Pancreas (tissue), 10 donors: ENCODE data around the gene ZIC2. TPM values are rescaled to one million over a fixed set of nuclear protein-coding genes. Genes with fewer than 3 reads are reported as not detected.
A peak's percentile ranks its signal among the peaks of the same experiment; 100 is the strongest.

Source experiments
- ATAC-seq, 4 donors: fragments of 200-7000 bp; cut with Tn5 transposase; one replicate each; pipeline versions ENCODE4 v1.8.0 to v1.9.1; 2020; ENCODE audit warnings: mild to moderate bottlenecking in 4 of 4, moderate library complexity in 4 of 4
- DNase-seq, 6 donors: peaks; one replicate each; pipeline ENCODE4 v3.0.0-alpha.2; 2020
- FAIRE-seq: peaks from 2 replicates; lab custom pipeline; 2012; peaks lifted over from hg19 to GRCh38; lab: Jason Lieb, UNC
- H3K27ac ChIP-seq, 4 donors: fragments of 200-600 bp; sonication (generic); 1 replicate in 3 of 4; 2 replicates in 1 of 4; pipeline versions ENCODE4 v1.5.0 to v1.8.0; 2020
- H3K27me3 ChIP-seq, 4 donors: fragments of 200-600 bp; one replicate each; pipeline ENCODE4 v1.8.0; 2021
- H3K36me3 ChIP-seq, 3 donors: fragments of 200-600 bp; sonication (generic) in 1 of 3; one replicate each; pipeline versions ENCODE4 v1.5.0 to v1.8.0; 2020 to 2021
- H3K4me1 ChIP-seq, 3 donors: fragments of 200-600 bp; one replicate each; pipeline ENCODE4 v1.8.0; 2021
- H3K4me3 ChIP-seq, 4 donors: fragments of 200-600 bp; sonication (generic) in 2 of 4; one replicate each; pipeline versions ENCODE4 v1.5.0 to v1.8.0; 2020 to 2021
- H3K9me3 ChIP-seq, 4 donors: fragments of 200-600 bp; one replicate each; pipeline ENCODE4 v1.8.0; 2021
- CTCF ChIP-seq, 4 donors: fragments of 200-600 bp; sonication (generic) in 3 of 4; IDR thresholded peaks; one replicate each; pipeline versions ENCODE4 v1.5.0 to v1.8.0; 2021; ENCODE audit warnings: antibody characterized with exemption in 4 of 4
- WGBS, 2 donors: extraction: QIAGEN DNeasy Blood & Tissue Kit; methylation state at CpG; one replicate each; pipeline ENCODE4 v1.1.7; 2013; 5-methylcytosine and 5-hydroxymethylcytosine counted together
- intact Hi-C, 3 donors: fragments of 100-400 bp; cut with DNase I; formaldehyde crosslinking; loops; one replicate each; pipeline versions ENCODE4 v1.11.1 to v1.14.2; 2022
- polyA plus RNA-seq, 2 donors: library from polyadenylated mRNA; stranded (reverse); fragments of 200-250 nt; gene quantifications; one replicate each; pipeline ENCODE4 v1.2.3, GENCODE V29; 2013
- total RNA-seq, 6 donors: library from RNA; stranded (reverse); fragmentation: NEBNext Ultra II Directional in 4 of 6; extraction: Animal tissue kit (Norgen Biotek cat#: 25700) in 4 of 6; gene quantifications; one replicate each; pipeline versions ENCODE4 v1.2.1 to v1.2.4, GENCODE V29; 2021 to 2023
- donor health status: healthy with polysubstance abuse.
- donor health status: DM: no; HTN: no; CAD: no; lungs with moderate emphysema.
- donor health status: DM: no; HTN: no; CAD: no.
- donor health status: control.
- donor health status: control.
- donor health status: Bipolar disorder and iron deficiency.
- donor health status: DM: yes; HTN: yes; CAD: no.
- donor health status: DM: no; HTN: no; CAD: no.
- donor health status: DM: no; HTN: no; CAD: no.
- donor health status: DM: yes; HTN: yes; CAD: no.

Gene ZIC2
- total and polyA plus RNA-seq, 8 donors = 0.47 TPM; not detected in 7

- WGBS, 2 donors = 2 to 4% methylated on average over 61 to 98 of the region's 98 CpGs
- H3K4me3 ChIP-seq = peak overlapping the region in 2 of 4 donors; percentile 48 to 63
- TF ChIP-seq CTCF (IDR thresholded peaks at IDR 0.05) = no peak
- peaks cover 5 to 9% (median 7%) of the 10 kb centered on the region in 3 donors for H3K4me1 ChIP-seq
- ATAC-seq = peak in 2 of 4 donors; percentile 3 to 6
- peaks cover 20 to 75% (median 37%) of the 10 kb centered on the region in 4 donors for H3K27me3 ChIP-seq
- no peaks in the 10 kb centered on the region for H3K36me3 ChIP-seq
- intact Hi-C loops = no loop called here
- no peak overlapping the region for H3K27ac ChIP-seq
- peak in 2 of 6 donors; percentile 71 to 76 for DNase-seq
- H3K9me3 ChIP-seq = no peaks in the 10 kb centered on the region
- no peak for FAIRE-seq
These were observed 599 bp downstream of the ZIC2 start for GRCh38 chr13:99982036-99982730.

- peak in 1 of 6 donors; percentile 72 for DNase-seq
- 13 to 14% methylated on average over 48 of the region's 48 CpGs for WGBS, 2 donors
- Histone ChIP-seq H3K27me3 (peaks cover 24 to 76% (median 36%) of the 10 kb centered on the region in 4 donors), H3K4me3 (no peak overlapping the region), H3K4me1 (peaks cover 5 to 9% (median 7%) of the 10 kb centered on the region in 3 donors), H3K27ac (no peak overlapping the region), H3K9me3 (no peaks in the 10 kb centered on the region), H3K36me3 (no peaks in the 10 kb centered on the region)
- no peak for ATAC-seq
- TF ChIP-seq CTCF (IDR thresholded peaks at IDR 0.05) = no peak
- no peak for FAIRE-seq
- intact Hi-C loops = no loop called here
These were observed 1.3 kb downstream of the ZIC2 start for GRCh38 chr13:99982731-99983498.

GRCh38 chr13:99983499-99984401, 2.2 kb downstream of the ZIC2 start:
- FAIRE-seq = no peak
- peaks cover 25 to 77% (median 37%) of the 10 kb centered on the region in 4 donors for H3K27me3 ChIP-seq
- intact Hi-C loops = no loop called here

More at GRCh38 chr13:99983499-99984401, 2.2 kb downstream of the ZIC2 start:
- ATAC-seq = no peak
- TF ChIP-seq CTCF (IDR thresholded peaks at IDR 0.05) = no peak
- DNase-seq = no peak
- no peak overlapping the region for H3K4me3 ChIP-seq
- no peaks in the 10 kb centered on the region for H3K9me3 ChIP-seq
- peaks cover 5 to 9% (median 7%) of the 10 kb centered on the region in 3 donors for H3K4me1 ChIP-seq
- H3K27ac ChIP-seq = no peak overlapping the region
- WGBS, 2 donors = 13% methylated on average over 42 of the region's 42 CpGs
- H3K36me3 ChIP-seq = no peaks in the 10 kb centered on the region
